ENCODE measurements around the gene SEC31A.
"Not testable (repeated sequence)": the region's sequence is repeated elsewhere in the genome, so short reads cannot be mapped to it uniquely, and the experiment has no call there.

The SEC31A gene

GRCh38 chr4:82890901-82891706, at the start of gene SEC31A:
TSS of gene SEC31A (minus strand) at chr4:82891153. CDS start at chr4:82881936, 9,217 bp downstream.
- H3K36me3 Mint-ChIP-seq, result peaks cover 14% of the 10 kb centered on the region in 2 donors
- peak; percentile 93 to 94 for ATAC-seq (replicated peaks)
- peak; percentile 95 for DNase-seq
- H3K27ac Mint-ChIP-seq, result peak within 1 kb of the TSS; percentile 97
- H3K27me3 Mint-ChIP-seq, result no peaks in the 10 kb centered on the region
- H3K4me3 Mint-ChIP-seq, result peak within 1 kb of the TSS; percentile 91 to 92
- peaks cover 10 to 31% of the 10 kb centered on the region in 2 donors for H3K4me1 Mint-ChIP-seq
- H3K9me3 Mint-ChIP-seq, result no peaks in the 10 kb centered on the region

- Mint-ChIP-seq H3K27me3 (no peaks in the 10 kb centered on the region), H3K9me3 (peaks cover 0 to 1% of the 10 kb centered on the region in 2 donors), H3K4me1 (peaks cover 0 to 6% of the 10 kb centered on the region in 2 donors), H3K27ac (no peak overlapping the region), H3K4me3 (no peak overlapping the region), H3K36me3 (peaks cover 33 to 49% of the 10 kb centered on the region in 2 donors)
- DNase-seq (no peak), ATAC-seq (replicated peaks) (no peak)
Observed at GRCh38 chr4:82939414-82939813, 48.5 kb upstream of the SEC31A start.

- H3K27me3 Mint-ChIP-seq, result no peaks in the 10 kb centered on the region
- no peaks in the 10 kb centered on the region for H3K9me3 Mint-ChIP-seq
- no peak overlapping the region for H3K27ac Mint-ChIP-seq
- no peak for DNase-seq
- H3K4me3 Mint-ChIP-seq, result no peak overlapping the region
- peaks cover 27 to 47% of the 10 kb centered on the region in 2 donors for H3K36me3 Mint-ChIP-seq
- no peak for ATAC-seq (replicated peaks)
- no peaks in the 10 kb centered on the region for H3K4me1 Mint-ChIP-seq
Observed at GRCh38 chr4:82934441-82934840, 43.5 kb upstream of the SEC31A start.

- no peak for ATAC-seq (replicated peaks)
- Mint-ChIP-seq H3K4me3 (no peak overlapping the region), H3K36me3 (peaks cover 25 to 38% of the 10 kb centered on the region in 2 donors)
Observed at GRCh38 chr4:82930848-82931755, 40.1 kb upstream of the SEC31A start.

GRCh38 chr4:82921795-82922194, 30.8 kb upstream of the SEC31A start:
- H3K36me3 Mint-ChIP-seq, result peaks cover 0 to 9% of the 10 kb centered on the region in 2 donors

More at GRCh38 chr4:82930848-82931755, 40.1 kb upstream of the SEC31A start:
- Mint-ChIP-seq H3K9me3 (no peaks in the 10 kb centered on the region), H3K4me1 (no peaks in the 10 kb centered on the region), H3K27me3 (no peaks in the 10 kb centered on the region), H3K27ac (no peak overlapping the region)
- no peak for DNase-seq

GRCh38 chr4:82919386-82919785, 28.4 kb upstream of the SEC31A start:
- Mint-ChIP-seq H3K9me3 (no peaks in the 10 kb centered on the region), H3K4me1 (no peaks in the 10 kb centered on the region), H3K36me3 (peaks cover 5 to 10% of the 10 kb centered on the region in 2 donors), H3K27me3 (no peaks in the 10 kb centered on the region), H3K27ac (no peak overlapping the region), H3K4me3 (no peak overlapping the region)
- DNase-seq (no peak), ATAC-seq (replicated peaks) (no peak)

More at GRCh38 chr4:82921795-82922194, 30.8 kb upstream of the SEC31A start:
- Mint-ChIP-seq H3K4me1 (no peaks in the 10 kb centered on the region), H3K27me3 (no peaks in the 10 kb centered on the region), H3K27ac (no peak overlapping the region), H3K4me3 (no peak overlapping the region), H3K9me3 (no peaks in the 10 kb centered on the region)
- no peak for DNase-seq
- no peak for ATAC-seq (replicated peaks)

GRCh38 chr4:82918091-82918490, 27.1 kb upstream of the SEC31A start:
- Mint-ChIP-seq H3K27me3 (no peaks in the 10 kb centered on the region), H3K4me1 (no peaks in the 10 kb centered on the region), H3K4me3 (no peak overlapping the region), H3K36me3 (peaks cover 10 to 16% of the 10 kb centered on the region in 2 donors), H3K27ac (no peak overlapping the region), H3K9me3 (peaks cover 0 to 2% of the 10 kb centered on the region in 2 donors)
- ATAC-seq (replicated peaks) (no peak), DNase-seq (no peak)

- not testable (repeated sequence) for DNase-seq; H3K4me3 Mint-ChIP-seq; H3K4me1 Mint-ChIP-seq; H3K27me3 Mint-ChIP-seq; H3K9me3 Mint-ChIP-seq; ATAC-seq (replicated peaks)
- Mint-ChIP-seq H3K36me3 (peaks cover 15 to 23% of the 10 kb centered on the region in 2 donors), H3K27ac (peak overlapping the region; percentile 14)
Observed at GRCh38 chr4:82913968-82914367, 23.0 kb upstream of the SEC31A start.

GRCh38 chr4:82913305-82913704, 22.4 kb upstream of the SEC31A start:
- DNase-seq (no peak), ATAC-seq (replicated peaks) (no peak)
- H3K36me3 Mint-ChIP-seq, result peaks cover 15 to 23% of the 10 kb centered on the region in 2 donors
- no peaks in the 10 kb centered on the region for H3K4me1 Mint-ChIP-seq
- no peak overlapping the region for H3K27ac Mint-ChIP-seq
- H3K9me3 Mint-ChIP-seq, result peaks cover 0 to 2% of the 10 kb centered on the region in 2 donors
- H3K4me3 Mint-ChIP-seq, result no peak overlapping the region
- no peaks in the 10 kb centered on the region for H3K27me3 Mint-ChIP-seq

GRCh38 chr4:82909326-82909725, 18.4 kb upstream of the SEC31A start:
- DNase-seq (no peak), ATAC-seq (replicated peaks) (no peak)
- peaks cover 0 to 2% of the 10 kb centered on the region in 2 donors for H3K9me3 Mint-ChIP-seq
- H3K27me3 Mint-ChIP-seq, result no peaks in the 10 kb centered on the region
- no peak overlapping the region for H3K27ac Mint-ChIP-seq
- peaks cover 9 to 12% of the 10 kb centered on the region in 2 donors for H3K36me3 Mint-ChIP-seq
- H3K4me1 Mint-ChIP-seq, result peaks cover 6% of the 10 kb centered on the region in 2 donors
- H3K4me3 Mint-ChIP-seq, result no peak overlapping the region

- H3K27me3 Mint-ChIP-seq, result no peaks in the 10 kb centered on the region
- ATAC-seq (replicated peaks), result peak in 1 of 2 donors; percentile 35
Observed at GRCh38 chr4:82906469-82906868, 15.5 kb upstream of the SEC31A start.

GRCh38 chr4:82905205-82905604, 14.3 kb upstream of the SEC31A start:
- DNase-seq, result peak; percentile 13
- H3K27me3 Mint-ChIP-seq, result no peaks in the 10 kb centered on the region
- no peak overlapping the region for H3K27ac Mint-ChIP-seq
- H3K4me1 Mint-ChIP-seq, result peaks cover 9 to 14% of the 10 kb centered on the region in 2 donors
- no peaks in the 10 kb centered on the region for H3K9me3 Mint-ChIP-seq
- peak overlapping the region; percentile 47 to 55 for H3K4me3 Mint-ChIP-seq
- ATAC-seq (replicated peaks), result peak; percentile 40 to 48
- H3K36me3 Mint-ChIP-seq, result no peaks in the 10 kb centered on the region

More at GRCh38 chr4:82906469-82906868, 15.5 kb upstream of the SEC31A start:
- Mint-ChIP-seq H3K4me3 (peak overlapping the region in 1 of 2 donors; percentile 43), H3K27ac (no peak overlapping the region), H3K36me3 (peaks cover 5 to 6% of the 10 kb centered on the region in 2 donors), H3K9me3 (no peaks in the 10 kb centered on the region), H3K4me1 (peaks cover 9 to 14% of the 10 kb centered on the region in 2 donors)
- DNase-seq, result no peak

GRCh38 chr4:82903737-82904136, 12.8 kb upstream of the SEC31A start:
- Mint-ChIP-seq H3K4me3 (no peak overlapping the region), H3K9me3 (no peaks in the 10 kb centered on the region), H3K27ac (no peak overlapping the region), H3K4me1 (peaks cover 9 to 14% of the 10 kb centered on the region in 2 donors), H3K27me3 (no peaks in the 10 kb centered on the region), H3K36me3 (no peaks in the 10 kb centered on the region)
- ATAC-seq (replicated peaks), result no peak
- DNase-seq, result no peak

- ATAC-seq (replicated peaks) (no peak), DNase-seq (no peak)
- no peak overlapping the region for H3K27ac Mint-ChIP-seq
- H3K9me3 Mint-ChIP-seq, result no peaks in the 10 kb centered on the region
- peaks cover 14 to 21% of the 10 kb centered on the region in 2 donors for H3K4me1 Mint-ChIP-seq
- no peak overlapping the region for H3K4me3 Mint-ChIP-seq
- peaks cover 0 to 6% of the 10 kb centered on the region in 2 donors for H3K36me3 Mint-ChIP-seq
- no peaks in the 10 kb centered on the region for H3K27me3 Mint-ChIP-seq
Observed at GRCh38 chr4:82901183-82901718, 10.3 kb upstream of the SEC31A start.
